Activated naive CD4-positive, alpha-beta T cell (primary cell): Measurements from ENCODE around the gene PINLYP.
A peak's percentile ranks its signal among the peaks of the same experiment; 100 is the strongest.
"Not testable (repeated sequence)": the region's sequence is repeated elsewhere in the genome, so short reads cannot be mapped to it uniquely, and the experiment has no call there.

Experiments
- DNase-seq, 4 experiments: peaks; one replicate each; lab custom pipeline; 2025; lab: John Stamatoyannopoulos, UW

PINLYP gene

DNA sequence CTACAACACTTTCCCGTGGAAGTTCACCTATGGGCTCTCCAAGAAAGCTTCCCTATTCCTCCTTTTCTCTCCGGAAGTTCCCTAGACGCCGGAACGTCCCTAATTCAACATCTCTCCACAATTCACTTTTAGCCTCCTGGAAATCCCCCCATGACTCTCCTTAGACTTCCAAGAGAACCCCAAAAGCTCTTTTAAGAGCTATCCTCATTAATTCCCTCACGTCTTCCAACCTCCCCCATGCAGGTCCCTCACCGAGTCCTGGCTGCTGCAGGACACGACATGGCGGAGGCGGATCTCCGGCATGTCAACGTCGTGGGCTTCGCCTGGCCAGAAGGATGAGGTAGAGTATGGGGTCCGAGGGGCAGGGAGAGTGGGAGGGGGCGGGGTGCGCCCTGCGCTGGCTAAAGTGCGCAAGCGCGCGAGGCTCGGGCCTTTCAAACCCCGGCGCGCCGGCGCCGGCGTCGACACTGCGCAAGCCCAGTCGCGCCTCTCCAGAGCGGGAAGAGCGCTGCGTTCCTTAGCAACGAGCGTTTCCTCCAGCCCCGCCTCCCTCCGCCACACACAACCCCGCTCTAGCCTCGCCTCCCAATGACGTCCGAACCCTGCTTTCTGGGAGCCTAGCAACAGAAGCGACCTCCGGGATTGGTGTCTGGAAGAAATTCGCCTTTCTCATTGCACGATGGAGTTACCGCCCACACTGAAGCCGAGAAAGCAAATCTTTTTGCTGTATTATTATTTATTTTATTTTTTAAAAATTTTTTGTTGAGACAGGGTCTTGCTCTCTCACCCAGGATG, at the start of gene PINLYP, which contains the start of gene XRCC1:
Gene PINLYP, plus strand, starts transcription at position 646 of the 795 bp plus-strand sequence. CDS start 1,391 bp downstream, outside the sequence.
Gene XRCC1, minus strand, starts transcription at position 372 of the 795 bp plus-strand sequence. Its CDS starts 69 bp downstream, at position 303.
- DNase-seq, result peak; percentile 82 to 92 (median 84)

DNA sequence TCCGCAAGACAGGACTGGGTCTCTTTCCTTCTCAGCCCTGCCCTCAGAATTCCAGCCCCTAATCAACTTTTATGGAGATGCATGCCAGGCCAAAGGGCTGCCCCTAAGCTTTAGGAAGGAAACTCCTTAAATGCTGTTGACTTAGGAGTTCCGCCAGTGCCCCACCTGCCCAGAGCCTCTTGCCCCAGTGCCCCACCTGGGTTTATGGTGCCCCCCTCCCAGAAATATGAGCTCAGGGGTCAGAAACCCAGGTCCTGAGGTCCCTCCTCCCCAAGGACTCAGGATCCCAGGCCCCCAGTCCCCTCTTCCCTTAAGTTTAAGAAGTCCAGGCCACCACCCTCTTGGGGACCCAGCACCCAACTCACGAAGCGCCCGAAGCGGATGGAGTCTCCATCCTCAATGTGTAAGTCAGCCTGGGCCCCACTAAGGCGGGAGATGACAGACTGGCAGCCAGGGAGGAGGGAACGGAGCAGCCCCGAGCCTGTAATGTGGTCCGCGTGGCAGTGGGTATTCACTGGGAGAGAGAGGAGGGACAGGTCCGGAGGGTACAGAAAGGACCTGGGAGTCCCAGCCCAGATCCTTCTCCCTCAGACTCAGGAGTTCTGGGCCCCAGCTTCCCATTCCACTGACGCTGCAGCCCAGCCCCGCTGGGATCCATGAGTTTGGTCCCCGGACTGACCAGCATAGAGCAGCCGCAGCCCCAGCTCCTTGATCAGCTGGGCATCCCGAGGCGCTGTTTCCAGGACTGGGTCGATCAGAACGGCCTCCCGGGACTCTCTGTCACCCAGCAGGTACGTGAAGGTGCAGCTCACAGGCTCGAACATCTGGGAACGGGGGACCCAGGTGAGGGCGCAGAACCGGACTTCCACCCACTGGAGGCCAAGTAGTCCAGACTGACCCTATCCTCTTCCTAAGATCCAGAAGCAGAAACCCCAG, 49.5 kb upstream of the PINLYP start:
- peak in 2 of 4 experiments; percentile 7 to 16 for DNase-seq

DNA sequence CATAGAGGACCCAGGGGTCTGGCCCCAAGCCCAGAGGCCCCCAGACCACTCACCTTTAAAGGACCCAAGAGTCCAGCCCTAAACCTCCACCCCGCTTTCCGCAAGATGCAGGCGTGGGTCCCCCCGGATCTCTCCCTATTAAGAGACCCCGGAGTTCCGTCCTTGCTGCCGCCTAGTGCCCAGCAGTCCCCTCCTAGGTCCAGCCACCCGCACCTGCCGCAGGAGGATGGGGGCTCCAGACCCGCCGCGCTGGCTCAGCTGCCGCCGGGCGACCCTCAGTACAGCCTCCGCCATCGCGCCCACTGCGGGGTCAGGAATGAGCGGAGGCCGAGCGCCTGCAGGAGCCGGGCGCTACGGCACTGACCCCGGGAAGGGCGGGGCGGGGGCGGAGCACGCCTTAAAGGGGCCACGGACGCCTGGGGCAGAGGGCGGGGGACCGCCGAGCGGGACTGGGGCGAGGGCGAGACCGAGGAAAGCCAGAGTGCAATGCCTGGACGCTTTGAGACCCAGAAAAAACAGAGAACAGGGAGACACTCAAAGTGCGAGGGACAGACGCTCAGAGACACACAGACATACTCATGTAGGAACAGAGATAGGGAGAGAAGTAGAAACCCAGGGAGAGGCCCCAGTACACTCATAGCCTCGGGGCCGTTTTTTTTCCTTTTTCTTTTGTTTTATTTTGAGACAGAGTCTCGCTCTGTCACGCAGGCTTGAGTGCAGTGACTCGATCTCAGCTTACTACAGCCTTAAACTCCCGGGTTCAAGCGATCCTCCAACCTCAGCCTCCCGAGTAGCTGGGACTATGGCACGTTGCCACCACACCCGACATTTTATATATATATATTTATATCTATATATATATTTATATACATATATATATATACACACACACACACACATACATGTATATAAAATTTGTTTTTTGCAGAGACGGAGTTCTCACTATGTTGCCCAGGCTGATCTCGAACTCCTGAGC, 48.4 kb upstream of the PINLYP start, which contains the start of gene ETHE1:
Gene ETHE1, minus strand, starts transcription at position 318 of the 976 bp plus-strand sequence. Its CDS starts 24 bp downstream, at position 294.
- DNase-seq, result peak in 2 of 4 experiments; percentile 38 to 65

DNA sequence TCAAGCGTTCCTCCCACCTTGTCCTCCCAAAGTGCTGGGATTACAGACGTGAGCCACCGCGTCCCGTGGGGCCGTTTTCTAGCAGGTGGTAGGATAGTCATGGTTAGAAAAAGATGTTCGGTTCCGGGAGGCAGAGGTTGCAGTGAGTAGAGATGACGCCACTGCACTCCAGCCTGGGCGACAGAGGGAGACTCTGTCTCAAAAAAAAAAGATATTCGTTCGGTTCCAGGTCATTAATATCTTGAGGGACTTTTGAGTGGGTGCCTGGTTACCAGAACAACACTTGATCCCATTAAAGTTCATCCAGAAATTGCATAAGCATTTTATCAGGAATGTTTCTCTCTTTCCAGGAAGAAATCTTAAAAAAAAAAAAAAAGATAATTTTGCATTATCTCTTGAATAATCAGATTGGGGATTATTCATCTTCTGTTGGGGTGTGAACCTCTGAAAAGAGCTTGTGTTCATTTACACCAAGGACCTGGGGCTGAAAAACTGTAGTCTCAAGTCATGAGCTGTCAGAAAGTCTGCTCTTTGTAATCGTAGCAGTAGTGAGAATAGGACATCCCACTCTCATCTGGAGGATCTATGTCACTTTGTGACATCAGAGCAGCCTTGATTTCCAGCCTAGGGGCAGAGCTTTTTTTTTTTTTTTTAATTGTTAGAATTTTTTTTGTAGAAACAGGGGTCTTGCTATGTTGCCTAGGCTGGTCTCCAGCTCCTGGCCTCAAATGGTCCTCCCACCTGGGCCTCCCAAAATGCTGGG, 47.6 kb upstream of the PINLYP start:
- DNase-seq, result no peak

DNA sequence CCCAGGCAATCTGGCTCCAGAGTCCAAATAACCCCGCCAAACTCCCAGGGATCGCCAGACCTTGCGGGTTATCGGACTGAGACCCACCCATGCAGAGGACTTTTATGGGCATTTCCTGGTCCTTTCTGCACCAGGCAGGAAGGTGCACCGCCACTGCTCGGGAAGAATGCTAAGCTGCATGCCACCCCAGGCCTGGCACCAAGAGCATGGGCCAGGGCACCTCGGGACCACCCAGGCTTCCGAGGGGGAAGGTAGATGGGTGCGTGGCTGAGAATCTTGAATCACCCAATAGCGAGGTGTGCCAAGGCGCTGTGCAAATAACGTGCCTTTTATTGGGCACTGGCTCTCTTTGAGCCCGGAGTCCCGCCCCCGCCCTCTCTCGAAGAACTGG, 43.0 kb upstream of the PINLYP start:
- DNase-seq, result peak in 1 of 4 experiments; percentile 67

DNA sequence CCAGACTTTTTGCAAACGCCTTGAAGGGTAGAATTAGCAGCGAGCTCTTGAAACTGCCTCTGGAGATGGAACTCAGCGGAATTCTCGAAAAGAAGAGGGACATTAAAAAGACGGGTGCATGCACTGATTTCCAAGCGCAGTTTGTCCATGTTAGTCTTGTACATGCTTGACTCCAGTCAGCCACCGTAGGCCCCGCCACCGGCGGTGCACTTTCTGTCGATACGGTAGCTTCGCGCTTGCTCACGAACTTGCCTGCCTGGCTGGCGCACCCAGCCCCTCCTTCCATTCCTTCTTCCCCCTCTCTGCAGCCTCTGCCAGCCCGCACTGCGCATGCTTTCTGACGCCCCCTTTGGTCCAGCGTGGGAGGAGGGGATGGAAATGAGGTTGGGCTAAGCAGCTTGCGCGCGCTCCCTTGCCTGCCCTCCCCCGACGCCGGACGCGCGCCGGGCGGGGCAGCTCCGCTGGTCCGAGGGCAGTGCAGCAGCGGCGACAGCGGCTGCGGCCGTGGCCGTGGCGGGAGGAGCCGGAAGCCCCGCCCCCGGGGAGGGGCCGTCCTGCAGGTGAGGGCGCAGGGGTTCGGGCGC, 42.5 kb upstream of the PINLYP start, which contains the start of gene ZNF575:
Gene ZNF575, plus strand, starts transcription at position 227 of the 584 bp plus-strand sequence. CDS start 1,235 bp downstream, outside the sequence.
- DNase-seq, result peak; percentile 51 to 78 (median 61)

DNA sequence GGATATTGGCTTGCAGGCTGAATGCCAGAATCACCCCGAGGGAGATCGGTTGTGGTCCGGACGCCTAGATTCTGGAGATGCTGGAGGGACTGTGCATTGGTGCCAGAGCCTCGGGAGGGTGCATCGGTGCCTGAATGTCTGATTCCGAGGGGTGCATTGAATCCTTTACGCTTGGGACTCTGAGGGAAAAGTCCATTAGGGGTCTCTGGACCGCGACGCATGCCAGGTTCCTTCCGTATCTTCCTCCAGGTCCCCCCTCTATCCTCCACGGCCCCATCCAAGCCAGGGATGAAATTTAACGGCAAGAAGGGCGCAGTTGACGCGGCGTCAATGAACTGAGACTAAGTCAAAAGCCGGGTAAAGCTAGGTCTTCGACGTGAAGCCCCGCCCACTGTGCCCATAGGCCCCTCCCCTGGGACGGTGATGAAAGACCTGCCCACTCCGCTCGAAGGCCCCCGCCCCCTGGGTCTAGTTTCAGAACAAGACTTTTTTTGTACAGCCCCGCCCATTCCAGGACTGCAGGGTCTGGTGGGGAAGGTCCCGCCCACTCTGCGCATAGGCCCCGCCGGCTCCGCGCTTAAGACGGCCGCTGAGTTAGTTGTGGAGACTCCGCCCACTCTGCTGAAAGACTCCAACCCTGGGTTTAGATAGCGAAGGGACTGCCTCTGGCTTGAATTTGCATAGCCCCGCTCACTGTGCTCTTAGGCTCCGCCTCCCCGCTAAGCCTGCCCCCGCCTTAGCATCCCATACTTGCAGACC, 41.9 kb upstream of the PINLYP start:
- DNase-seq, result peak; percentile 63 to 95 (median 82)

DNA sequence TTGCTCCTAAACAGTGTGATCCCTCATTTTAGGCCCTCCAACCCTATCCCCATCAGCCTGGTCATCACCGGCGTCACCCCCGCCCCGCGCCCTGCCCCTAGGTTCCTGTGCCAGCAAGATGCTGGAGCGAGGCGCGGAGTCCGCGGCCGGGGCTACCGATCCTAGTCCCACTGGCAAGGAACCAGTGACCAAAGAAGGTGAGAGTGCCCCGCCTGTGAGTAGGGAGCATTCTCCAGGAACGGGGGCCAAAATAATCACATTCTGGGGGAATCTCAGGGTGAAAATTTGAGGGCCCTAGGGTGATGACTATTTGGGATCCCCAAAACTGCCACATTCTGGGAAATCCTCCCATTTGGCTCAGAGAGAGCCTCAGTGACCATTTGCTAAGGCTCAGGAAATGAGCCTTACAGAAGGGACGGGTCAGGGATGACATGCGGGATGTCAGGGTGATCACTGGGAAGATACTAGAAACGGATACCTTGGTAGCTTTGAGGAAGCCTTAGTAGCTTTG, 41.2 kb upstream of the PINLYP start:
- no peak for DNase-seq

DNA sequence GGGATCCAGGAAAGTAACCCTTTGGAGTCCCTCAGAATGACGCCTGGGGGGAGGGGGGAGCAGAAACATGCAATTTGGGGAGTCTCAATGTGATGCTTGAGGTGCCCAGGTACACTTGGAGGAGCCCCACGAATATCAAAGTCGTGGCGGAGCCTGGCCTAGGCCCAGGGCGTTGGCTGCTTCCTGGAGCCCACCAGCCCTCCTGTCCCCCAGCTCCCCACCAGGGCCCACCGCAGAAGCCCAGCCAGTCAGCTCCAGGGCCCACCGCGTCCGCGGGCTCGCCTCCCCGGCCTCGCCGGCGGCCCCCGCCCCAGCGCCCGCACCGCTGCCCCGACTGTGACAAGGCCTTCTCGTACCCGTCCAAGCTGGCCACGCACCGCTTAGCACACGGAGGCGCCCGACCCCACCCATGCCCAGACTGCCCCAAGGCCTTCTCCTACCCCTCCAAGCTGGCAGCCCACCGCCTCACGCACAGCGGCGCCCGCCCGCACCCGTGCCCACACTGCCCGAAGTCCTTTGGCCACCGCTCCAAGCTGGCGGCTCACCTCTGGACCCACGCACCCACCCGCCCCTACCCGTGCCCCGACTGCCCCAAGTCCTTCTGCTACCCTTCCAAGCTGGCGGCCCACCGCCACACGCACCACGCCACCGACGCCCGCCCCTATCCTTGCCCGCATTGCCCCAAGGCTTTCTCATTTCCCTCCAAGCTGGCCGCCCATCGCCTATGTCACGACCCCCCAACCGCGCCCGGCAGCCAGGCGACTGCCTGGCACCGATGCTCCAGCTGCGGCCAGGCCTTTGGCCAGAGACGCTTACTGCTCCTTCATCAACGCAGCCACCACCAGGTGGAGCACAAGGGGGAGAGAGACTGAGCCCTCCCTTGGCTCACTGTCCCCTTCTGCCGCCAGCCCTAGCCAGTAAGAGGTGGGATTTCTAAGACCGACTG, 40.5 kb upstream of the PINLYP start:
- DNase-seq, result peak in 2 of 4 experiments; percentile 4 to 28

DNA sequence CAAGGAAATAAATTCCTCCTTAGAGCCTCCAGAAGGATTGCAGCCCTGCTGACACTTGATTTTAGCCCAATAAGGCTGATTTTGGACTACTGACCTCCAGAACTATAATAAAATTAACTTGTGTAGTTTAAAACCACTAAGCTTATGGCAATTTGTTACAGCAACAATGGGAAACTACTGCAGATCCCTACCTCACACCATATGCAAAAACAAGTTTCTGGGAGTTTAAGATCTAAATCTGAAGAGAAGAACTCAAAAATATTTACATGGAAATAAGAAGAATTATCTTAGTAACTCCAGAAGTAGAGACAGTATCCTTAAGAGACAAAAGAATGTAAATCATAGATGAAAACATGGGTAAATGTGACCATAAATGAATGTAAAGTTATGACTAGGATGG, 36.7 kb upstream of the PINLYP start:
- DNase-seq, result no peak

DNA sequence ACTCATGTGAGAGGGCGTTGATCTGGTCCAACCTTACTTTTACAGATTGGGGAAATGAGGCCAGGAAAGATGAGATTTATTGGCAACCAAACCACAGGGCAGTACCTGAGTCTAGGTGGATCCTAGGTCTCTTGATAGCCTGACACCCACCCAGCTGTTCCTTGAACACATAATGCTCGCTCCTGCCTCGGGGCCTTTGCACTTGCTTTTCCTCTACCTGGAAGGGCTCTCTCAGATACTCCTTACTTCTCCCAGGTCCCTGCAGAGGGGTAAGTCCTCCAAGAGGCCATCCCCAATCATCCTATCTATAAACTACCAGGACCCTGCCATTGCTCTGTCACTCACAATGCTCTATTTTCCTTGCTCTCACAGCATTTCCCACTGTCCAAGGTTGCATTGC, 35.2 kb upstream of the PINLYP start:
- no peak for DNase-seq

DNA sequence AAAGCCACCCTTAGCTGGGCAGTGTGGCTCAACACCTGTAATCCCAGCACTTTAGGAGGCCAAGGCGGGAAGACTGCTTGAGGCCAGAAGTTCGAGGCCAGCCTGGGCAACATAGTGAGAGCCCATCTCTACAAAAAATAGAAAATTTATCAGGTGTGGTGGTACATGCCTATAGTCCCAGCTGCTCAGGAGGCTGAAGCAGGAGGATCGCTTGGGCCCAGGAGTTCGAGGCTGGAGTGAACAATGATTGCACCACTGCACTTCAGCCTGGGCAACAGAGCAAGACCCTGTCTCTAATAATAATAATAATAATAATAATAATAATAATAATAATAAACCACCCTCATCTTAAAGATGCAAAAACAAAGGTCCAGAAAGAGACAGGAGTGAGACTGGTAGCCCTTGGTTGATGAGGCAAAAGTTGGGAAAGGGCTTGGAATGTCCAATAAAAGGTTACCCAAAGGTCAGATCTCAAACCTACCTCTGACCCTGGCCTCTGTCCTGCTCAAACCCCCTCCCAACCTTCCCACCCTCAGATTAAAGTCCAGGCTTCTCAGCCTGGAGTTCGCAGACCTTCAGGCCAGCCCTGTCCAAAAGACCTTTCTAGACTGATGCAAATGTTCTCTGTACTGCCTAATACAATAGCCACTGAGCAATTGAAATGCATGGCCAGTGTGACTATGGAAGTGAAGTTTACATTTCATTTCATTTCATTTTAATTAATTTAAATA, 33.5 kb upstream of the PINLYP start:
- no peak for DNase-seq

DNA sequence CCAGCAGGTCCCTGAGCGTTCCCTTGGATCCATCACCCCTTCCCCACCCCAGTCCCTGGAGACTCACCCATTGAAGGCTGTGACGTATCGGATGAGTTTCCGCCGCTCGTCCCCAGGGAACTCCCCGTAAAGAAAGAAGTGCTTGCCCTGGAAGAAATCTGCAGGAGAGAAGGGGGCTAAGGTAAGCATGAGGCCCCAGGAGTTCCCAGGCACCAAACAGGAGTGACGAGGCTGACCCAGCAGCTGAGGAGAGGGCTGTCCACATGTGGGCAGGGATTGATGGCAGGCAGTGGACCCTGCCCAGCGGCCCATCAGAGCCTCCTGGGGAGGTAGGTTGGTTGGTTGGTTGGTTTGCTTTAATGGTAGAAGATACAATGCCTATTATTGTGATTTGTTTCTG, 31.5 kb upstream of the PINLYP start:
- no peak for DNase-seq

DNA sequence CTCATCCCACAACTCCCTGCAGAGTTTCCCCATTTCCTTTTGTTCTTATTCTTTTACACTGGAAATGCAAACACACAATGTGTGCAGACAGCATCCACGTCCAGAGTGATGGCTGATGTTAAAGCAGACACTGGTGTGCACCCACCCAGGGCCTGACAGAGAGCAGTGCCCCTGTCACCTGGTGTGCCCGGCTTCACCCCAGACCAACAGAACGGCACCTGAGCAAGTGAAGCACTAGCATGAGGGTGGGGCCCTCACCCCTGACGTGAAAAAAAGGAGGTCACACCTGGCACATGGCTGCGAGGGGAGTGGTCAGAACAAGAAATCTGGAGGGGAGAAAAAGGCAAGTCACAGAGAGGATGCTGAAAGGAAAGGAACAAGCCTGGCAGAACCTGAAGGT, 30.3 kb upstream of the PINLYP start:
- no peak for DNase-seq

DNA sequence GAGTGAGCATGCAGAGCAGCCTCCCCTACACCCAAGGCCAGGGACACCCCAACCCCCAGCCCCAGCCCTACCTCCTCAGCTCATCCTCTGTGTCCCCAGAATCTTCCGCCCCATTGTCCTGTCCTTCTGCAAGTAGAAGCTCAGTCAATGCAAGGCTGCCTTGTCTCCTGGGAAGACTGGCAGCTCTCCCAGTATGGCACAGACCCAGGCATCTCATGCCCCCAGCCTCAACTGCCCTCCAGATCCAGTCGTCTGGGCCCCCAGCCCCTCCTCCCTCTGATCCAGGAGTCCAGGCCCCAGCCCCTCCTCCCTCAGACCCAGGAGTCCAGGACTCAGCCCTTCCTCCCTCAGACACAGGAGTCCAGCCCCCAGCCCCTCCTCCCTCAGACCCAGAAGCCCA, 29.6 kb upstream of the PINLYP start:
- DNase-seq, result no peak

DNA sequence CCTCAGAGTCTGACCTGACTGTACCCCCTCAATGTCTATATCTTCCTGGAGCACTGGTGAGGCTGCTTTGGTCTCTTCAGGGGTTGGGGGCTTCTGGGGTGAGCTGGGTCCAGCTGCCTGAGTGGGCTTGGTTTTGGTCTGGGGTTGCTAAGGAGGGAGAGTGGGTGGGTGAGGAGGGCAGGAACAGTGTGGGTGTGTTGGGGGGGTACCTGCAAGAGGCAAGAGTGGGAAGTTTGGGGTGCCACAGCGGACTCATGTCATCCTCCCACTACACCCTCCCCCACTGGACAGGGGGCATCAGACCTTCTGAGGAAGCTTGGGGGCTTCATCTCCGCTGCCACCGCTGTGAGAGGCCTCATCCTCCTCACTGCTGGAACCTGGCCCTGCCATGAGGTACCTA, 29.0 kb upstream of the PINLYP start:
- no peak for DNase-seq

DNA sequence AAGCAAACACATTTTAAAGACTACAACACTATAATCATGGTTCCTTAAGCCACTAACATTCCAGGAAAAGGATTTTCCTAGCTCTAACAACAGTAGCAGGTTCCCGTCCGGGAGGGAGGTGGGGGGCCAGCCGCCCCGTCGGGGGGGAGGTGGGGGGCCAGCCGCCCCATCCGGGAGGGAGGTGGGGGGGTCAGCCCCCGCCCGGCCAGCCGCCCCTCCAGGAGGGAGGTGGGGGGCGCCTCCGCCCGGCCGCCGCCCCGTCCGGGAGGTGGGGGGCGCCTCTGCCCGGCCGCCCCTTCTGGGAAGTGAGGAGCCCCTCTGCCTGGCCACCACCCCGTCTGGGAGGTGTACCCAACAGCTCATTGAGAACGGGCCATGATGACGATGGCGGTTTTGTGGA, 27.7 kb upstream of the PINLYP start:
- not testable (repeated sequence) for DNase-seq
